ENCODE data around the gene RPS16.

The RPS16 gene

GRCh38 chr19:39422020-39422419 lies 13.7 kb downstream of the RPS16 start:
- no peak for DNase-seq (ENCODE audit: low read depth)

- DNase-seq (ENCODE audit: low read depth), result no peak
Observed at GRCh38 chr19:39420769-39421168, 15.0 kb downstream of the RPS16 start.

GRCh38 chr19:39419003-39419402 lies 16.7 kb downstream of the RPS16 start:
- DNase-seq (ENCODE audit: low read depth), result peak; percentile 45

- DNase-seq (ENCODE audit: low read depth), result no peak
Observed at GRCh38 chr19:39417463-39418181, 18.1 kb downstream of the RPS16 start.

GRCh38 chr19:39416152-39417120 lies 19.3 kb downstream of the RPS16 start:
- no peak for DNase-seq (ENCODE audit: low read depth)

DNA sequence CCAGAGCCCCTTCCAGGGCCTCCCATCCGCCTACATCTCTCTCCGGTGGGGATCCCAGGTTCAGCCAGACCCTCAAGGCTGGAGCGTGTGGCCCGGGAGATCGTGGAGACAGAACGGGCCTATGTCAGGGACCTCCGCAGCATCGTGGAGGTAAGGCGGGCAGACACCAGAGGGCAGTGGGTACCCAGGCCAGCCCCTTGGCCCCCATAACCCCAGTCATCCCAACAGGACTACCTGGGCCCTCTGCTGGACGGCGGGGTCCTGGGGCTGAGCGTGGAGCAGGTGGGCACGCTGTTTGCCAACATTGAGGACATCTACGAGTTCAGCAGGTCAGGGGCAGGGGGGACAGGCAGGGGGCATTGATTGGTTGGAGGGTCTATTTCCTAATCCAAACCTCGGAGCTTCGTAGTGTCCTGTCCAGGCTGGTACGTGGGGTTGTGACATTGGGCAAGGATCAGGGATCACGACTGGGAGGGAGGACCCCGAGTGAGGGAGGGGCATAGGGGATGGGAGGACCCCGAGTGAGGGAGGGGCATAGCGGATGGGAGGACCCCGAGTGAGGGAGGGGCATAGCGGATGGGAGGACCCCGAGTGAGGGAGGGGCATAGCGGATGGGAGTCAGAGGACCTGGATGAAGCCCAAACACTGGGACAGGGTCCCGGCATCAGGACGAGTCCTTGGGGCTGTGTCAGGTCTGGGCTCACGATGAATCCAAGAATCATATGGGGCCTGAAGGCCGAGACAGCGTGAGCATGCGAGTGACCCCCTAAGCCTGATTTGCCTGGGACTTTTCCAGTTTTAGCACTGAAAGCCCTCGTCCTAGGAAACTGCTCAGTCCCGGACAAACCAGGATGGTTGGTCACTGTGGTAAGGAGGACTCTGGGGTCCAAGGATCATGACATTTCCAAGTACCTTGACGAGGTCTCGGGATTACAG lies 20.4 kb downstream of the RPS16 start:
- no peak for DNase-seq (ENCODE audit: low read depth)

DNA sequence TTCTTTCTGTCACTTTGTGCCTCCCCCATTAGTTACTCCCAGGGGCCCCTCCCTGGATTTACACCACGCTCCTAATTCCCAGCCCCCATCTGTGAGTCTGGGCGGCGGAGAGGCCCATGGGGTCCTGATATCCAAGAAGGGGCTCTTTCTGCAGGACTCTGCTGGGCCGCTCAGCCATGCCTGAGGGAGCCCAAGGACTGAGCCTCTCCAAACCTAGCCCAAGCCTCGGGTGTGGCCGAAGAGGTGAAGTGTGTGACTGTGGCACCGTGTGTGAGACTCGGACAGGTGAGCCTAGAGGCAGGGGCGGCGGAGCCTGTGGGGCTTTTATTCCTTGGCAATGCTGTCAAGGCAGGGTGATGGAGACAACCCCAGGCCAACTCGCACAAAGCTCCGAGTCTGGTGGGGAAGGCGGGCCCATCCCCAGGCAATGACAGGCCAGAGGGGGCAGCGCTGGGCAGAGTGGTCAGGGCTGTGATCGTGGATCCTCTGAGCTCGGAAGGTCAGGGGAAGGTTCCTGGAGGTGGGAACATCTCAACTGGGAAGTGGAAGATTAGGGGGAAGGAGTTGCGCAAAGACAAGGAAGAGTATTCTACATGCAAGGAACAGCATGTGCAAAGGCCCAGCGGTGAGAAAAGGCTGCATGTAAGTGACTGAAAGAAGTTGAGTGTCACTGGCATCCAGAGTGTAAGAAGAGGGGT lies 21.7 kb downstream of the RPS16 start:
- peak; percentile 42 for DNase-seq (ENCODE audit: low read depth)

- peak; percentile 42 for DNase-seq (ENCODE audit: low read depth)
Observed at GRCh38 chr19:39413272-39413910, 22.4 kb downstream of the RPS16 start.

DNA sequence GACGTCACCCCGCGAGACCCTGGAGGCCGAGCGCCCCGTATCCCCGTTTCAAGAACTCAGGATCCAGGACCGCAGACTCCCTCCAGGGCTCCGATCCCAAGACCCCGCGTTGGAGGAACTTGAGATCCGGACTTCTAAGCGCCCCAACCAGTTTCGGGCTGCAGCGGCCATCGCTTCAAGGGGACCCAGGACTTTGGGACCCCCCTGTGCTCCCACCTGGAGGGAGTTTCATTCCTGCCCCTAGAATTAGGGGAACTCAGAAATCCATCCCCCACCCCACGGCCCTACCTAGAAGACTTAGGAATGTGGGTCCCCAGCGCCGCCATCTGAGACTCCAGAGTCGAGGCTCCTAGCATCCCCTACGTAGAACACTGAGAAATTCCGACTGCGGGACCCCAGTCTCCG lies 22.9 kb downstream of the RPS16 start:
- no peak for DNase-seq (ENCODE audit: low read depth)

- DNase-seq (ENCODE audit: low read depth), result peak; percentile 99
Observed at GRCh38 chr19:39412100-39412866, 23.5 kb downstream of the RPS16 start, which contains the start of gene PLEKHG2. Gene PLEKHG2 (plus strand): TSS chr19:39412669. CDS start chr19:39414087, 1,418 bp downstream.

GRCh38 chr19:39411832-39412099 lies 24.0 kb downstream of the RPS16 start:
- peak; percentile 94 for DNase-seq (ENCODE audit: low read depth)

DNA sequence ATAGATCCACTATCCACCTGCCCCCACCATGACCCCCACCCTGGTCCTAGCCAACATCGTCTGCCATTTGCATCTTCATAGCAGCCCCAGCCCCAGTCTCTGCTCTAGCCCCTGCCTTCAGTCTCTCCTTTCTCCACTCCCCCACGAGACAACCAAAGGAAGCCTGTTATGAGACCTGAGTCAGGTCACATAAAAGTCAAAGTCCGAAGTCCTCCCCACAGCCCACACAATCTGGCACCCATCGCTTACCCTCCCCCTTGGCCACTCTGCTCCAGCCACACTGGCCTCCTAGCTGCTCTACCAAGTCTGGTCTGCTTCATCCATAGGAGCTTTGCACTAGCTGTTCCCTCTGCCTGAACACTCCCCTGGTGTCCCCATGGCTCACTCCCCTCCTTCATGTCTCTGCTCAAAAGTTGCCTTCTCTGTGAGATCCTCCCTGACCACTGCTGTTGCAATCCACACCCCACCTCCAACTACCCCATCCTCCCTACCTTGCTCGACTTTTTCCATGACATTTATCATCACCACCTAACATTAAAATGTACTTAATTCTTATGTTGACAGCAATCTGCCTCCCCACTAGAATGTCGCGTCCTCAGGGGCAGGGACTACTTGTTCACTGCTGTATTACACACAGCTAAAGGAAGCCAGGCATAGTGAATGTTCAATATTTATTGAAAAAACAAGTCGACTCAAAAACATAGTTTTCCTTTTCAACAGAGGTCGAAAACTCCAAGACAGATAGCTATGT lies 24.5 kb downstream of the RPS16 start:
- DNase-seq (ENCODE audit: low read depth), result no peak

DNA sequence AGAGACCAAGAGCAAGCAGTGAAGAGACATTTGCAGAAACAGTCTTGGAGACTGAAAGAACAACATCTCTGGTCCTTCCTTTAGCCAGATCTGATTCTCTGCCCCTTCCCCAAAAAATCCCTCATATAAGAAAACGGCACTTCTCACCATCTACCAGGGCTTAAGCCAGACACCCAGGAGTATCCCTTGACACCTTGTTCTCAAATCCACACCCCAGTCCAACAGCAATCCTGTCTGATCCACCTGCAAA lies 25.0 kb downstream of the RPS16 start:
- DNase-seq (ENCODE audit: low read depth), result no peak

DNA sequence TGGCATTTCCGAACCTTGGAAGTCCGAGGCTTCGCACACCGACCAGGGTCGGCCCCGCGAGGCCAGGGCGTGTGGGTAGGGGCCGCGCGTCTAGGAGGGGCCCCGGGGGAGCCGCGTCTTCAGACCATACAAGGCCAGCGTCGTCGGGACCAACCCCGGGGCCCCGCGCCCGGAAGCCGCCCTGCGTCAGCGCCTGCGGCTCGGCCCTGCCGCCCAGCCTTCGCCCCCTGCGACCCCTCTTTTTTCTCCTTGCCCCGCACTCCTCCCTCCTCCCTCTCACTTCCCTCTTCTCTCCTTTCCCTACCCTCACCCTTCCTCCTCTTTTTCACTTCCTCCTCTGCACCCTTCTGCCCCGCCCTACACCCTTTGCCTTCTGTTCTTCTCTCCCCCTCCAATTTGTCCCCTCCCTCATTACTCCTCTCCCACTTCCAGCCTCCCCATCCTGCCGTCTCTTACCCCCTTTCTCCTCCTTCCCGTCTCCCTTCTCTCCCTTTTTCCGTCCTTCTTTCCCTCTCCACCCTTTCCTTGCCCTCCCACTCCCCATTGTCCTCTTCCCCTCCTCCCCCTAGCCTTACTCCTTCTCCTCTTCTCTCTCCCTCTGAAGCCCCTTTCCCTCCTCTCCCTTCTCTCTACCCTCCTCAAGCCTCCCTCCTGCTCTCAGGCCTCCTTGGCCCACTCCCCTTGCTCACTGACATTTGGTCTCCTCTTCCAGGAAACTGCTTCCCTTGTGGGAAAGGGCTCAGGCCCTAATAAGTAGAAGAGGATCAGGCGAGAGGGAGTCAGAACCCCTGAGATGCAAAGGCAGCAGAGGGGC lies 25.5 kb downstream of the RPS16 start:
- peak; percentile 44 for DNase-seq (ENCODE audit: low read depth)

- DNase-seq (ENCODE audit: low read depth), result peak; percentile 66
Observed at GRCh38 chr19:39409208-39410016, 26.3 kb downstream of the RPS16 start.

DNA sequence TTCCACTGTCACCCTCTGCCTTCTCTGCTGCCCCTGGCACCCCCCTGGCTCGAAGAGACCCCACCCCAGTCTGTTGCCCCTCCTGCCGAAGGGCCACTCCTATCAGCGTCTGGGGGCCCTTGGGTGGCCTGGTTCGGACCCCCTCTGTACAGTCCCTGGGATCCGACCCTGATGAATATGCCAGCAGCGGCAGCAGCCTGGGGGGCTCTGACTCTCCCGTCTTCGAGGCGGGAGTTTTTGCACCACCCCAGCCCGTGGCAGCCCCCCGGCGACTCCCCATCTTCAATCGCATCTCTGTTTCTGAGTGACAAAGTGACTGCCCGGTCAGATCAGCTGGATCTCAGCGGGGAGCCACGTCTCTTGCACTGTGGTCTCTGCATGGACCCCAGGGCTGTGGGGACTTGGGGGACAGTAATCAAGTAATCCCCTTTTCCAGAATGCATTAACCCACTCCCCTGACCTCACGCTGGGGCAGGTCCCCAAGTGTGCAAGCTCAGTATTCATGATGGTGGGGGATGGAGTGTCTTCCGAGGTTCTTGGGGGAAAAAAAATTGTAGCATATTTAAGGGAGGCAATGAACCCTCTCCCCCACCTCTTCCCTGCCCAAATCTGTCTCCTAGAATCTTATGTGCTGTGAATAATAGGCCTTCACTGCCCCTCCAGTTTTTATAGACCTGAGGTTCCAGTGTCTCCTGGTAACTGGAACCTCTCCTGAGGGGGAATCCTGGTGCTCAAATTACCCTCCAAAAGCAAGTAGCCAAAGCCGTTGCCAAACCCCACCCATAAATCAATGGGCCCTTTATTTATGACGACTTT lies 27.1 kb downstream of the RPS16 start:
- peak; percentile 36 for DNase-seq (ENCODE audit: low read depth)
